ENCODE data around the gene ADAMTS15.

Gene ADAMTS15

GRCh38 chr11:130457623-130458409 lies 9.4 kb downstream of the ADAMTS15 start:
- H3K4me3 ChIP-seq (ENCODE audit: low read depth, low read length) = no peak overlapping the region
- no peak for TF ChIP-seq CTCF (conservative IDR thresholded peaks at IDR 0.05; ENCODE audit: low read depth, low read length)
- no peak for DNase-seq (ENCODE audit: low read depth)

- no peak for DNase-seq (ENCODE audit: low read depth)
- no peak overlapping the region for H3K4me3 ChIP-seq (ENCODE audit: low read depth, low read length)
- no peak for TF ChIP-seq CTCF (conservative IDR thresholded peaks at IDR 0.05; ENCODE audit: low read depth, low read length)
Observed at GRCh38 chr11:130458410-130458729, 9.9 kb downstream of the ADAMTS15 start.

GRCh38 chr11:130459521-130459920 lies 11.1 kb downstream of the ADAMTS15 start:
- H3K4me3 ChIP-seq (ENCODE audit: low read depth, low read length) = no peak overlapping the region
- no peak for DNase-seq (ENCODE audit: low read depth)
- TF ChIP-seq CTCF (conservative IDR thresholded peaks at IDR 0.05; ENCODE audit: low read depth, low read length) = no peak

GRCh38 chr11:130462101-130462885 lies 13.8 kb downstream of the ADAMTS15 start:
- no peak overlapping the region for H3K4me3 ChIP-seq (ENCODE audit: low read depth, low read length)
- TF ChIP-seq CTCF (conservative IDR thresholded peaks at IDR 0.05; ENCODE audit: low read depth, low read length) = no peak
- no peak for DNase-seq (ENCODE audit: low read depth)

GRCh38 chr11:130462931-130463330 lies 14.5 kb downstream of the ADAMTS15 start:
- no peak for TF ChIP-seq CTCF (conservative IDR thresholded peaks at IDR 0.05; ENCODE audit: low read depth, low read length)
- H3K4me3 ChIP-seq (ENCODE audit: low read depth, low read length) = no peak overlapping the region
- DNase-seq (ENCODE audit: low read depth) = no peak

- no peak overlapping the region for H3K4me3 ChIP-seq (ENCODE audit: low read depth, low read length)
- no peak for DNase-seq (ENCODE audit: low read depth)
- no peak for TF ChIP-seq CTCF (conservative IDR thresholded peaks at IDR 0.05; ENCODE audit: low read depth, low read length)
Observed at GRCh38 chr11:130464291-130464812, 15.9 kb downstream of the ADAMTS15 start.
